Esophagus muscularis mucosa (tissue), 3 donors: ENCODE data around the gene CDC45.

ENCODE experiments used
- CTCF ChIP-seq, 3 experiments: fragments of 200-600 bp in 2 of 3; fragments of 450-650 bp in 1 of 3; sonication (generic) in 2 of 3; IDR thresholded peaks; one replicate each; pipeline ENCODE4 v1.5.1; 2017 to 2019; ENCODE audit warnings: antibody characterized with exemption in 3 of 3, mild to moderate bottlenecking in 2 of 3, moderate library complexity in 1 of 3
- POLR2A ChIP-seq: fragments of 450-650 bp; IDR thresholded peaks from one replicate; pipeline ENCODE4 v1.6.1; 2017; ENCODE audit warnings: antibody characterized with exemption, moderate library complexity, mild to moderate bottlenecking, low read depth
- POLR2AphosphoS5 ChIP-seq, 2 donors: sonication (generic); formaldehyde crosslinking; IDR thresholded peaks; one replicate each; pipeline ENCODE4 v1.6.1; 2017; ENCODE audit warnings: antibody characterized with exemption in 2 of 2

GRCh38 chr22:19455585-19456370 lies 23.9 kb upstream of the CDC45 start:
- TF ChIP-seq CTCF (IDR thresholded peaks at IDR 0.05) (no peak), POLR2A (no peak), POLR2AphosphoS5 (IDR thresholded peaks at IDR 0.05) (no peak)
